Lower leg skin (tissue), 4 donors: ENCODE results near the gene GIT1. TPM values are rescaled to one million over a fixed set of nuclear protein-coding genes. Genes with fewer than 3 reads are reported as not detected.

Source experiments
- DNase-seq, 2 donors: peaks; one replicate each; pipeline ENCODE4 v3.0.0-alpha.2; 2019; ENCODE audit warnings: low spot score in 2 of 2
- H3K4me3 ChIP-seq: fragments of 200-600 bp; sonication (generic); 2 replicates; pipeline ENCODE4 v1.5.1; 2017; ENCODE audit warnings: mild to moderate bottlenecking, low read depth; ENCODE audit not compliant: poor library complexity, severe bottlenecking
- CTCF ChIP-seq, 3 donors: fragments of 450-650 bp; IDR thresholded peaks; one replicate each; pipeline ENCODE4 v1.5.1; 2016; ENCODE audit warnings: antibody characterized with exemption in 3 of 3, mild to moderate bottlenecking in 3 of 3, moderate library complexity in 2 of 3
- POLR2A ChIP-seq, 2 donors: fragments of 450-650 bp; IDR thresholded peaks; one replicate each; pipeline ENCODE4 v1.6.1; 2016 to 2017; ENCODE audit warnings: antibody characterized with exemption in 2 of 2, mild to moderate bottlenecking in 1 of 2, moderate library complexity in 1 of 2
- WGBS, 2 donors: methylation state at CpG; one replicate each; pipeline ENCODE4 v1.1.5; 2018; 5-methylcytosine and 5-hydroxymethylcytosine counted together
- intact Hi-C: fragments of 100-400 bp; cut with DNase I; formaldehyde crosslinking; loops from one replicate; pipeline ENCODE4 v1.15.0; 2023; ENCODE audit warnings: low total_unique reads
- total RNA-seq, 4 donors: library from RNA; depleted of rRNA; stranded (reverse); fragments of >200 nt; gene quantifications; one replicate each; pipeline ENCODE4 v1.1.0, GENCODE V29; 2016

Gene GIT1
- total RNA-seq, 4 donors from 2014 or later: 44.0 to 67.1 (median 51.3) TPM

- no peak overlapping the region for H3K4me3 ChIP-seq
- WGBS, 2 donors: 87 to 90% methylated on average over 1 of the region's 1 CpG
- intact Hi-C loops: no loop called here
- TF ChIP-seq POLR2A (IDR thresholded peaks at IDR 0.05): no peak
- TF ChIP-seq CTCF (IDR thresholded peaks at IDR 0.05): no peak
- DNase-seq: no peak
These were observed 43.4 kb downstream of the GIT1 start for GRCh38 chr17:29546085-29546484.

- intact Hi-C loops: no loop called here
- no peak overlapping the region for H3K4me3 ChIP-seq
- no peak for TF ChIP-seq POLR2A (IDR thresholded peaks at IDR 0.05)
- no peak for DNase-seq
- 86 to 88% methylated on average over 4 of the region's 4 CpGs for WGBS, 2 donors
These were observed 45.4 kb downstream of the GIT1 start for GRCh38 chr17:29544066-29544465.

GRCh38 chr17:29533976-29534375, 55.5 kb downstream of the GIT1 start:
- no peak overlapping the region for H3K4me3 ChIP-seq
- intact Hi-C loops: no loop called here
- TF ChIP-seq CTCF (IDR thresholded peaks at IDR 0.05) (no peak), POLR2A (IDR thresholded peaks at IDR 0.05) (no peak)
- WGBS, 2 donors: 92 to 93% methylated on average over 8 of the region's 8 CpGs
- DNase-seq: no peak

GRCh38 chr17:29526322-29526721, 63.1 kb downstream of the GIT1 start:
- no peak for DNase-seq
- no peak overlapping the region for H3K4me3 ChIP-seq
- TF ChIP-seq POLR2A (IDR thresholded peaks at IDR 0.05): no peak
- WGBS, 2 donors: 91 to 93% methylated on average over 3 of the region's 3 CpGs
- intact Hi-C loops: no loop called here

GRCh38 chr17:29524692-29525091, 64.8 kb downstream of the GIT1 start:
- no peak for DNase-seq
- no peak for TF ChIP-seq CTCF (IDR thresholded peaks at IDR 0.05)
- no peak for TF ChIP-seq POLR2A (IDR thresholded peaks at IDR 0.05)
- 88 to 91% methylated on average over 3 of the region's 3 CpGs for WGBS, 2 donors
- intact Hi-C loops: no loop called here
- no peak overlapping the region for H3K4me3 ChIP-seq

Other genes starting within 250 kb of the GIT1 start
- gene TAOK1, start 199.3 kb downstream of the GIT1 start, total RNA-seq: 10 to 100 TPM; 54.7 to 71.8 (median 64.9) TPM
- 10 to 100 TPM in 1 of 4 donors, 1 to 10 TPM in 3; 4.1 to 10.4 (median 7.5) TPM for gene ABHD15, start 22.6 kb downstream of the GIT1 start, total RNA-seq
- 10 to 100 TPM; 30.2 to 55.8 (median 34.5) TPM for gene TP53I13, start 20.9 kb downstream of the GIT1 start, total RNA-seq
- 10 to 100 TPM in 2 of 4 donors, 1 to 10 TPM in 2; 8.1 to 18.8 (median 11.7) TPM for gene ANKRD13B, start 3.5 kb upstream of the GIT1 start, total RNA-seq
- gene CORO6, start 33.3 kb upstream of the GIT1 start, total RNA-seq: 10 to 100 TPM in 2 of 4 donors, 1 to 10 TPM in 2; 5.7 to 19.0 (median 8.7) TPM